VCaP (cell line): Measurements from ENCODE around the gene THBS2.
"Not testable (repeated sequence)": the region's sequence is repeated elsewhere in the genome, so short reads cannot be mapped to it uniquely, and the experiment has no call there.

Experiments
- H3K27ac ChIP-seq: fragments of 450-650 bp; 2 replicates; pipeline ENCODE4 v1.5.1; 2017
- TF ChIP-seq, protein P1 (sequence below): fragments of 450-650 bp; conservative IDR thresholded peaks from 2 replicates; pipeline ENCODE4 v1.5.1; 2017; ENCODE audit warnings: mild to moderate bottlenecking, moderate library complexity

The THBS2 gene

DNA sequence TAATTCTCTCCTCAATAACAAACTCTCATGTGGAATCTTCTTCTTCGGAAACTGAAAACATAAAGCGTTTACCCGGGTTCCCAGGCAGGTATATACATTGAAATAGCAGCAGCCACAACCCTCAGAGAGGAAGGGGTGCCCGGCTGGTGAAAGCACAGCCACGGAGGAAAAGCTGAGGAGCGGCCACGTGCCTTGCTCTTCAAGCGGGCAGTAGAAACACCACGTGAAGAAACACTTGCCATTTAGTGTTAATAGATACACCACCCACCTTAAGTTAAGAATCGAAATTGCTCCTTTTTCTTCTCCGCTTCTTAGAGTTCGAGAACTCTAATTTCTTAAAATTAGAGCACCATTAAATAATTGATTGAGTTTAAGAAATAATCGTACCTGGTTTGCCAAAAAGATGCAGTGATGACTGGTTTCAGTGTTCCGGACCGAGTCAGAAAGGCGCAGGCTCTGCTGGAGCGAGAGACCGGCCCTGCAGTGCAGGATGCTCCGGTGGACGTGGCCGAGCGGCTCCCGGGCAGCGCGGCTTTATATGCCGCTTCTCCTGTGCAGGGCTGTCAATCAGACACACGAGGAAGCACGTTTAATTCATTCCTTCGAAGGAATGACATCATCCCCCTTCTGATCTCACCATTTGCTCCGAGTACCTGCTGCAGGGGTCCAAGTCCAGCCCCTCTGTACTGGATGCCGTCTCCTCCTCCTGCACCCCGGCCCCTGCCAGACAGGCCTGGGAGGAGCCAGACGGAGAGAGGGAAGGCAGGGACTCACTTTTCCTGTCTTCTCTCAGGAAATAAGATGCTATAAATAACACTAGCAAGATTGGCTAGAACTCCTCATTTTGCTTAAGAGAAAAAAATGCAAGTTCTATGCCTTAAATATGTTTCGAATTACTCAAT lies at the start of gene THBS2:
TSS of gene THBS2 (minus strand) at position 510 of the 902 bp plus-strand sequence. CDS start 3,062 bp downstream, outside the sequence.
- TF ChIP-seq, protein P1, sequence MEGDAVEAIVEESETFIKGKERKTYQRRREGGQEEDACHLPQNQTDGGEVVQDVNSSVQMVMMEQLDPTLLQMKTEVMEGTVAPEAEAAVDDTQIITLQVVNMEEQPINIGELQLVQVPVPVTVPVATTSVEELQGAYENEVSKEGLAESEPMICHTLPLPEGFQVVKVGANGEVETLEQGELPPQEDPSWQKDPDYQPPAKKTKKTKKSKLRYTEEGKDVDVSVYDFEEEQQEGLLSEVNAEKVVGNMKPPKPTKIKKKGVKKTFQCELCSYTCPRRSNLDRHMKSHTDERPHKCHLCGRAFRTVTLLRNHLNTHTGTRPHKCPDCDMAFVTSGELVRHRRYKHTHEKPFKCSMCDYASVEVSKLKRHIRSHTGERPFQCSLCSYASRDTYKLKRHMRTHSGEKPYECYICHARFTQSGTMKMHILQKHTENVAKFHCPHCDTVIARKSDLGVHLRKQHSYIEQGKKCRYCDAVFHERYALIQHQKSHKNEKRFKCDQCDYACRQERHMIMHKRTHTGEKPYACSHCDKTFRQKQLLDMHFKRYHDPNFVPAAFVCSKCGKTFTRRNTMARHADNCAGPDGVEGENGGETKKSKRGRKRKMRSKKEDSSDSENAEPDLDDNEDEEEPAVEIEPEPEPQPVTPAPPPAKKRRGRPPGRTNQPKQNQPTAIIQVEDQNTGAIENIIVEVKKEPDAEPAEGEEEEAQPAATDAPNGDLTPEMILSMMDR = no peak
- H3K27ac ChIP-seq = no peak within 1 kb of the TSS

DNA sequence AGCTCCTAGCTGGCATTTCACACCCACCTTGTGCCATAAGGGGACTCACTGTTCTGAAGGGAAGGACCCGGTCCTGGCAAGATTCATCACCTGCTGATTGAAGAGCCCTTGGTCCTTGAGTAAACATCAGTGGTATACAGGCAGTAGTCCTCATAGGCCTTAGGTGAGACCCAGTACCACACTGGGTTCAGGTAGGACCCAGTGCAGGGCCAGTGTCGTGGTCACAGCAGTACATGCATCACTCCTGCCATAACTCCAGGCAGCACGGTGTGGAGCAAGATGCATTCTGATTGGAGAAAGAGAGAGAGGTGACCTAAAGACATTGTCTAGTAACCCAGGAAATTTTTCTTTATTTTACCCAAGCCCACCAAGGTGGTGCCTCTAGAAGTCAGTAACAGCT lies 49.1 kb upstream of the THBS2 start:
- no peak overlapping the region for H3K27ac ChIP-seq
- TF ChIP-seq, protein P1 = no peak

DNA sequence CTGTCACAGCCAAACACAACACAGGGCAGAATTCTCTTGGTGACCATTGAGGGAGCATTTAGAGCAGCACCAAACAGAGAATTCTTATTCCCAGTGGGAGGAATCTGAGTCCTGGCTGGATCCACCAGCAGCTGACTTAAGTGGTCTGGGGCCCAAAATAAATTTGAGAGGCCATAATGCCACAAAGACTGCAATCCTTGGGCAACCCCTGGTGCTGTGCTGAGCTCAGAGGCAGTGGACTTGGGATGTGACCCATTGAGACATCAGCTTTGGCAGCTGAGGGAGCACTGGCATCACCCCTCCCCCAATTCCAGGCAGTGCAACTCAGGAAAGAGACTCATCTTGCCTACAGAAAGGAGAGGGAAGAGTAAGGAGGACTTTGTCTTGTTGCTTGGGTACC lies 48.6 kb upstream of the THBS2 start:
- TF ChIP-seq, protein P1 = no peak

DNA sequence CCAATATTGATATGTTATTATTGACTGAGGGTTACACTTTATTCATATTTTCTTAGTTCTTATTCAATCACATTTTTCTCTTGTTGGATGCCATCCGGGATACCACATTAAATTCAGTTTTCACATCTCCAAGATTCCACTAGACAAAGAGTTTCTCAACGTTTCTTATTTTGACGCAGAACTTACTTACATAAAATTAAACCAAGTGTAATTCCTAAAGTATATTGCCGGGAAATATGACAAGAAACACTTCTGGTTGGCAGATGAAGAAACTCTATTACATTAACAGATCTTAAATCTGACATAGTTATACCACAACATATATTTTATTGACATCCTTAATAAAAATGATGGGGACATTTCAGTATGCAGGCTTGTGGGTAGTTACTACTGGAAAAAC lies 47.3 kb upstream of the THBS2 start:
- TF ChIP-seq, protein P1 = no peak
- H3K27ac ChIP-seq = no peak overlapping the region

More for the DNA sequence above, 48.6 kb upstream of the THBS2 start:
- no peak overlapping the region for H3K27ac ChIP-seq

- H3K27ac ChIP-seq = not testable (repeated sequence)
These were observed 45.0 kb upstream of the THBS2 start for GRCh38 chr6:169298626-169299025.

- TF ChIP-seq, protein P1 = no peak
- H3K27ac ChIP-seq = no peak overlapping the region
These were observed 43.0 kb upstream of the THBS2 start for GRCh38 chr6:169296622-169297021.

DNA sequence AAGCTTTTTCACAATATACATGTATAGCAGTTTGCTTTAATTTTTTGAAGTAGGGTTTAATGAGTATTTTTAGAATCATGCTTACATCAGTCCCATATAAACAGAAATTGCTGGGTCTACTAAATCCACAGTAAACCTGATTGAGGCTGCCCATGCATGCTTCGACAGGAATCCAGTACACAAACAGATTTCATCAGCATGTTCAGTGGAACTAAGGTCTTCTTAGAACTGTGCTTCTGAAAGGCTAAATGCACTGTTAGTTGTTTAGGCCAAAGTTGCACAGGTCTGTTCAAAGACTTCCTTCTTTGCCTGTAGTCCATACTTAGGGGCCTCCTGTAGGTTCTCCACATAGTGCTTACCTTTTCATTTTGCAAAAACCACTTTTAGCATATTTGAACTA lies 42.5 kb upstream of the THBS2 start:
- H3K27ac ChIP-seq = no peak overlapping the region
- TF ChIP-seq, protein P1 = no peak

GRCh38 chr6:169293196-169293595 lies 39.5 kb upstream of the THBS2 start:
- no peak overlapping the region for H3K27ac ChIP-seq
- TF ChIP-seq, protein P1 = no peak
